ENCODE measurements around the gene TMEM201. TPM values are rescaled to one million over a fixed set of nuclear protein-coding genes. Genes with fewer than 3 reads are reported as not detected.

The TMEM201 gene
- total and polyA plus RNA-seq, 9 donors, result 1.6 to 20.8 (median 15.6) TPM

DNA sequence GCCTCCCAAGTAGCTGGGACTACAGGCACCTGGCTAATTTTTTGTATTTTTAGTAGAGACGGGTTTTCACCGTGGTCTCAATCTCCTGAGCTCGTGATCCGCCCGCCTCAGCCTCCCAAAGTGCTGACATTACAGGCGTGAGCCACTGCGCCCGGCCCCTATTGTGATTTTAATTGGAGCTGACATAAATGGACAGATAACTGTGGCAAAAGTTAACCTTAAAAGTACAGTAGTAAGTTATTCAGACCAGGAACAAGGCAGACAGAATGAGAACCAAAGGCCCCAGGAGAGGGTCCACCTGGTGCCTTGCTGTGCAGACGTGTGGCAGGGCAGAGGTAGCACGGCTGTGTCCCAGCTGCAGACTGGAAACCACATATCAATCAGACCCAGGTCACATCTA is 11.0 kb downstream of the TMEM201 start:
- Histone ChIP-seq H3K27me3 (no peaks in the 10 kb centered on the region), H3K4me1 (ENCODE audit: insufficient read depth) (no peaks in the 10 kb centered on the region), H3K4me3 (no peak overlapping the region), H3K36me3 (no peaks in the 10 kb centered on the region), H3K27ac (no peak overlapping the region), H3K9me3 (no peaks in the 10 kb centered on the region)
- WGBS, 3 donors, result 93 to 96% (median 95%) methylated on average over 10 of the region's 10 CpGs
- TF ChIP-seq, protein P1, sequence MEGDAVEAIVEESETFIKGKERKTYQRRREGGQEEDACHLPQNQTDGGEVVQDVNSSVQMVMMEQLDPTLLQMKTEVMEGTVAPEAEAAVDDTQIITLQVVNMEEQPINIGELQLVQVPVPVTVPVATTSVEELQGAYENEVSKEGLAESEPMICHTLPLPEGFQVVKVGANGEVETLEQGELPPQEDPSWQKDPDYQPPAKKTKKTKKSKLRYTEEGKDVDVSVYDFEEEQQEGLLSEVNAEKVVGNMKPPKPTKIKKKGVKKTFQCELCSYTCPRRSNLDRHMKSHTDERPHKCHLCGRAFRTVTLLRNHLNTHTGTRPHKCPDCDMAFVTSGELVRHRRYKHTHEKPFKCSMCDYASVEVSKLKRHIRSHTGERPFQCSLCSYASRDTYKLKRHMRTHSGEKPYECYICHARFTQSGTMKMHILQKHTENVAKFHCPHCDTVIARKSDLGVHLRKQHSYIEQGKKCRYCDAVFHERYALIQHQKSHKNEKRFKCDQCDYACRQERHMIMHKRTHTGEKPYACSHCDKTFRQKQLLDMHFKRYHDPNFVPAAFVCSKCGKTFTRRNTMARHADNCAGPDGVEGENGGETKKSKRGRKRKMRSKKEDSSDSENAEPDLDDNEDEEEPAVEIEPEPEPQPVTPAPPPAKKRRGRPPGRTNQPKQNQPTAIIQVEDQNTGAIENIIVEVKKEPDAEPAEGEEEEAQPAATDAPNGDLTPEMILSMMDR (IDR thresholded peaks at IDR 0.05), result no peak
- TF ChIP-seq POLR2A (IDR thresholded peaks at IDR 0.05) (no peak), EP300 (IDR thresholded peaks at IDR 0.05) (no peak)
- intact Hi-C loops (cut with DNase I), result no loop called here
- DNase-seq, result no peak

DNA sequence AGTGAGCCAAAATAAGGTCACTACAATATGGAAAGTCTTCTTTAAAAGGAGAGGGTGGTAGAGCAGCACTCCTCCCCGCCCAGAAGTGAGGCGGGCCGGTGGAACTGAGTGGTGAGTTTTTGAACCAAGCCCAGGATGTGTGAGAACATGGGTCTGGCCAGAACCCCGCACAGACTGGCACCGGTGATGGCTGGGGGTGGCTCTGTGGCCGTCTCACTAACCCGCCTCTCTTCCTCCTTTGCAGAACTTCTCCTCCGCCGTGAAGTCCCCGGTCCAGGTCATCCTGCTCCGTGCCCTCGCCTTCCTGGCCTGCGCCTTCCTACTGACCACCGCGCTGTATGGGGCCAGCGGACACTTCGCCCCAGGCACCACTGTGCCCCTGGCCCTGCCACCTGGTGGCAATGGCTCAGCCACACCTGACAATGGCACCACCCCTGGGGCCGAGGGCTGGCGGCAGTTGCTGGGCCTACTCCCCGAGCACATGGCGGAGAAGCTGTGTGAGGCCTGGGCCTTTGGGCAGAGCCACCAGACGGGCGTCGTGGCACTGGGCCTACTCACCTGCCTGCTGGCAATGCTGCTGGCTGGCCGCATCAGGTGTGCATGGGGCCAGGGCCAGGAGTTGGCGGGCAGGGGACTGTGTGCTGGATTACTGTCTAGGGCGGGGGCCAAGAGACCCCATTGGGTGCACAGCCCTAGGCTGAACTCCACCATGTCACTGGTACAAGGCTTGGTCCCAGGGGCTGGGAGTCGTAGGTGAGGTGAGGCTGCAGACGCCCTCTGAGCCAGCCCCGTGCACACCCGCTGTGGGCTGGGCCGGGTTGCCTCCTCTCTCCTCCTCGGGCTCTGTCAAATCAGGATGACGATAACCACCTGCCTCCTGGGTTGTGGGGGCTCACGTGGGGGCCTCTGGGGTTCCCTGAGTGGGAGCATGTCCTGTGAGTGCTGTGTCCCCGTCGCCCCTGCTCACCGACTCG is 12.4 kb downstream of the TMEM201 start:
- WGBS, 3 donors, result 87 to 90% (median 88%) methylated on average over 33 to 39 of the region's 39 CpGs
- Histone ChIP-seq H3K4me3 (no peak overlapping the region), H3K36me3 (no peaks in the 10 kb centered on the region), H3K9me3 (no peaks in the 10 kb centered on the region), H3K4me1 (ENCODE audit: insufficient read depth) (no peaks in the 10 kb centered on the region), H3K27me3 (no peaks in the 10 kb centered on the region), H3K27ac (no peak overlapping the region)
- TF ChIP-seq EP300 (IDR thresholded peaks at IDR 0.05) (no peak), POLR2A (IDR thresholded peaks at IDR 0.05) (no peak)
- TF ChIP-seq, protein P1 (IDR thresholded peaks at IDR 0.05), result no peak
- intact Hi-C loops (cut with DNase I), result no loop called here
- DNase-seq, result no peak

DNA sequence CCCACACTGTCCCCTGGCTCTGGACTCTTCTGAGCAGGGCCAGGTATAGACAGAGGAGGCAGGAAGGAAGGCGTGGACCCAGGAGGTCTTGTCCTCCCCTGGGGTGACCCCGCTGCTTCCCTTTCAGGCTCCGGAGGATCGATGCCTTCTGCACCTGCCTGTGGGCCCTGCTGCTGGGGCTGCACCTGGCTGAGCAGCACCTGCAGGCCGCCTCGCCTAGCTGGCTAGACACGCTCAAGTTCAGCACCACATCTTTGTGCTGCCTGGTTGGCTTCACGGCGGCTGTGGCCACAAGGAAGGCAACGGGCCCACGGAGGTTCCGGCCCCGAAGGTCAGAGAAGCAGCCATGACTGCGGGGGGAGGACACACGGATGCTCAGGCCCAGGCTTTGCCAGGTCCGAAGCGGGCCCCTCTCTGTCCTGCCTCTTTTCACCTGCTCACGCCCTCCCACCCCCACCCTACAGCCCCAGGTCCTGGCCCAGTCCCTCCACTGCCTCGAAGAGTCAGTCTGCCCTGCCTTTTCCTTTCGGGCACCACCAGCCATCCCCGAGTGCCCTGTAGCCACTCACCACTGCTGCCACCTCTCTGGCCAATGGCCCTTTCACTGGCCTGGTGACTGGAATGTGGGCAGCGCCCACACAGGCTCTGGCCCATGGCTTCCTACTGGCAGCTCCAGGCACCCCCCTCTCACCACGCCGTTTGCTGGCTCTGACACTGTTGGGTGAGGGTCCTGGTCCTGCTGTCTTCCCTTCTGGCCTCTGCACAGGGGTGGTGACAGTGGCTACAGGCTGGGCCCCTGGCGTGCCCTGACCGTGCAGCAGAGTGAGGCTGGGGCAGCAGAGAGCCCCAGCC is 13.5 kb downstream of the TMEM201 start:
- no peak for DNase-seq

DNA sequence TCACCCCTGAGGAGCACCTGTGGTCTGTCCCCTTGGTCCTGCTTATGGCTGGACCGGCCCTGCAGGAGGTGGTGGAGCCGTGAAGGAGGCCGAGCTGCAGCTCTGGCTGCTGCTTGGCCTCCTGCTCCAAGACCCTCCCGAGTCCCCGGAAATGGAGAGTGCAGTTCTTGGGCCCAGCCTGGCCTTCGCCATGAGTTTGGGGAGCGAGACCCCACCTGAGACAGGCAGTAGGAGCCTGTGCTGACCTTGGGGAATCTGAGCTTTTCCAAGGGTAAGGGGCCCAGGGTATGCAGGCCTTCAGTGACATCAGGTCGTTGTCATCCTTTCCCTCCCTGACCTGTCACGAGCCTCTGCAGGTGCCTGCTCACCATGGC is 14.1 kb downstream of the TMEM201 start:
- TF ChIP-seq EP300 (IDR thresholded peaks at IDR 0.05) (no peak), POLR2A (IDR thresholded peaks at IDR 0.05) (no peak)
- TF ChIP-seq, protein P1 (IDR thresholded peaks at IDR 0.05), result no peak
- intact Hi-C loops (cut with DNase I), result no loop called here
- no peaks in the 10 kb centered on the region for H3K9me3 ChIP-seq
- H3K4me1 ChIP-seq (ENCODE audit: insufficient read depth), result no peaks in the 10 kb centered on the region
- H3K36me3 ChIP-seq, result no peaks in the 10 kb centered on the region
- H3K27ac ChIP-seq, result no peak overlapping the region
- no peak for DNase-seq
- H3K27me3 ChIP-seq, result no peaks in the 10 kb centered on the region
- no peak overlapping the region for H3K4me3 ChIP-seq
- WGBS, 3 donors, result 93 to 97% (median 96%) methylated on average over 8 to 9 of the region's 9 CpGs

More for the DNA sequence above, 13.5 kb downstream of the TMEM201 start:
- no peaks in the 10 kb centered on the region for H3K36me3 ChIP-seq
- no peaks in the 10 kb centered on the region for H3K27me3 ChIP-seq
- no peaks in the 10 kb centered on the region for H3K9me3 ChIP-seq
- intact Hi-C loops (cut with DNase I), result no loop called here
- 91 to 94% (median 94%) methylated on average over 24 to 26 of the region's 26 CpGs for WGBS, 3 donors
- TF ChIP-seq EP300 (IDR thresholded peaks at IDR 0.05) (no peak), POLR2A (IDR thresholded peaks at IDR 0.05) (no peak)
- TF ChIP-seq, protein P1 (IDR thresholded peaks at IDR 0.05), result no peak
- no peak overlapping the region for H3K4me3 ChIP-seq
- no peaks in the 10 kb centered on the region for H3K4me1 ChIP-seq (ENCODE audit: insufficient read depth)
- no peak overlapping the region for H3K27ac ChIP-seq

Data from ovary (tissue), 9 donors.